HG03558 (cell line): Measurements from ENCODE around the gene CPT2.

ENCODE experiments used
- ATAC-seq: cut with Tn5 transposase; IDR thresholded peaks from one replicate; pipeline ENCODE4 v1.9.1; 2021; ENCODE audit warnings: moderate number of reproducible peaks; ENCODE audit not compliant: unreplicated experiment; ENCODE audit errors: extremely low read depth

CPT2 gene

DNA sequence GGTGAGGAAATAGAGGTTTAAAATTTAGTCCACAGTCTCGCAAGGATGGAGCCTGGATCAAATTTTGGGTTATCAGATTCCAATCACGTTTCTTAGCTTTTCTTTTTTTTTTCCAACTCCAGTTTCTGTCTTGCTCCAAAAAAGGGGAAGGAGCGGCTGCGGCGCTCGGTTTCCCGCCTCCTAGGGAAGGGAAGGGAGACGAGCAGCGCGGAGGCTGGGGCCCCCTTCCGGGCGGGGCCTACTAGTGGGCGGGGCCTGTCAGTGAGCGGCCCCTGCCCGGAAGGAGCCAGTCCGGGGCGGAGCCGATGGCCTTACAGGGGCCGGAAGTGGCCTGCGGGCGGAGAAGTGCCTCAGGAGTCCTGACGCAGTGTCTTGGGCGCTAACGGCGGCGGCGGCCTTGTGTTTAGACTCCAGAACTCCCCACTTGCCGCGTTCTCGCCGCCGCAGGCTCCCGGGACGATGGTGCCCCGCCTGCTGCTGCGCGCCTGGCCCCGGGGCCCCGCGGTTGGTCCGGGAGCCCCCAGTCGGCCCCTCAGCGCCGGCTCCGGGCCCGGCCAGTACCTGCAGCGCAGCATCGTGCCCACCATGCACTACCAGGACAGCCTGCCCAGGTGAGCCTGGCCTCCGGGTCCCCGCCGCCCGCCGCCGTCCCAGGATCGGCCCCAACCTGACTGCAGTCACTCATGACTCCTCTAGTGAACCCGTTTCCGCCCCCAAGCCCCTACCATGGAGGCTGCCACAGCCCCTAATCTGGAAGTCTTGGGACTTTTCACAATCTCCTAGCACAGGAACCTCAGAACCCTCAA, at the start of gene CPT2:
CPT2 (plus strand) TSS at position 340 of the 806 bp plus-strand sequence; CDS start at position 460, 120 bp downstream.
- peak; percentile 92 for ATAC-seq

DNA sequence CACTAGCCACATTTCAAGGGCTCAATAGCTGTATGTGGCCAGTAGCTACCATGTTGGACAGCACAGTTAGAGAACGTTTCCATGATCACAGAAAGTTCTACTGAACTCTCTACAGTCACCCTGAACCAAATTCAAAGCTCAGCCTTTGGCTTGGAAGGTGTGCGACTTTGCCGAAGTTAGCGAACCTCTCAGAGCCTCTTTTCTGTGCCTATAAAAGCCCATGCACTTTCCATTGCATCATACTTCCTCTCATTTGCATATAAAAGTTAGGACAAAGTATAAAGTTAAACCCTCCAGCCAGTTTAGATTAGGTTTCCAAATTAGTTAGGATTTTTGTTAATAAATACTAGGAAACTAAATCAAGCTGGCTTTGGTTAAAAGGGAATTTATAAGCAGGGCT, 49.5 kb upstream of the CPT2 start:
- ATAC-seq, result no peak

DNA sequence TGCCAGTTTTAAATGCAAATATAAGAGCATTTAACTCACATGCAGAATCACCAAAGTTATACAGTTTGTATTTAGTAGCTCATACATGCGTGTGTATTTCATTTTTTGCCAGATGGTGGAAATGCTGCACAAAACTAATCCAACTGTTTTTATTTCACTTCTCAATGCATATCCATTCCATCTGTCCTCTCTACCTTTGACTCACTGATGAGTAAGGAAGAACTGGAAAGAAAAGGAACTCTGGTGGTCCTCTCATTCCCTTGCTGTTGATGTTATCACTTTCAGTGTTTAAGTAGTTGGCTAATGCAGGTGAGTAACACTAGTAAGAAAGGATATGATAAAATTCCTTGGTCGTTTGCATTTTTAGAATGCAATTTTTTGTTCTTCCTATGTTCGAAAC, 48.5 kb upstream of the CPT2 start:
- no peak for ATAC-seq

- no peak for ATAC-seq
Measured at GRCh38 chr1:53153752-53154151, 42.9 kb upstream of the CPT2 start.

DNA sequence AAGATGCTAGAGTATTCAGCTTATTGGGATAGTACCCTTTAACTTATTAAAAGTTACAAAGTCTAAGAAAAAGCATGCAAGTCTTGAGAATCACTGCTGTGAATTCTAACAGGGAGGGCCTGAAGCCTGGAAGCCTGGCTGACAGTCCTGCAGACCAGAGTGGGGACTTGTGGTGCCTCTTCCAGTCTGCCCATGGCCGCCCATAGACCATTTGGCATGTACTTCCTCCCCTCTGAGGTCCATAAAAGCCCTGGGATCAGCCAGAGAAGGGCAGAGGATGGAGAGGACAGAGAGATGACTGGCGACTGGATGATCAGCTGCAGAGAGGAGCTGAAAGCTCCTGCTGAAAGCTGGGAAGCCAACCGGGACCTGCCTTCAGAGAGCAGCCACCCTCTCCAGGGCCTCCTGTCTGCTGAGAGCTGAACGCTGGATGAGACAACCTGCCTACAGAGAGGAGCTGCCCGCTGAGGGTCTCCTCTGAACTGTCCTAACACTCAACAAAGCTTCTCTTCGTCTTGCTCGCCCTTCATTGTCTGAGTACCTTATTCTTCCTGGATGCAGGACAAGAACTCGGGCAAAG, 41.7 kb upstream of the CPT2 start:
- ATAC-seq, result no peak

DNA sequence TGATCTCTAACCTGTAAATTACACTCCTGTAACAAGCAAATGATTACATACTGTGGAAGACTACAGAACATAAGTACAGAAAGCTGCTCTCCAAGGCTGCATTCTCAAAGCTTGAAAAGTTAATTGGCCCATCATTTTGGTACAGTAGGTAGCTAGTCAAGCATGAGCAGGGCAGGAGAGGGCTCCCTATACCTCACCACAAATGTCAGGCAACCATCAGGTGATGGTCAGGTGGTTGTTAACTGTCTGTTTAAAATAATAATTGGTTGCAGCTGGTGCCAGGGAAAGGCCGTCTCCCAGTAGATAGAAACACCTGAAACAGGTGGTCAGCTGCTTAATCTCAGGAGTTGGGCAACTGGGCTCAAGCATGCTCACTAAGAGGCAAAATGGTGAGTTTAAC, 41.1 kb upstream of the CPT2 start:
- no peak for ATAC-seq

- ATAC-seq, result no peak
Measured at GRCh38 chr1:53155945-53156344, 40.7 kb upstream of the CPT2 start.

DNA sequence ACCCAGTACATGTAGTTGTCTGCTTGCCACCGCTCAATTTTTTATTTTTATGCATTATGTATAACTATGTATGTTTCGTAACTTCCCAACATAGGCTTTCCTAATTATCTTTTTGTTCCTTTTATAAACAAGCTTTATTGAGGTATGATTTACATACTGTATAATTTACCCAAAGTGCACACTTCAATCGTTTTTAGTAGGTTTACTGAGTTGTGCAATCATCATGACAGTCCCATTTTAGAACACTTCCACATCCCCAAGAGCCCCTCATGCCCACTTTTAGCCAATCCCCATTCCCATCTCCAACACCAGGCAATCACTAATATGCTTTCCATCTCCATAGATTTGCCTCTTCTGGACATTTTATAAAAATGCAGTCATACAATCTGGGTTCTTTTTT, 39.8 kb upstream of the CPT2 start:
- ATAC-seq, result no peak

- ATAC-seq, result no peak
Measured at GRCh38 chr1:53158900-53159299, 37.7 kb upstream of the CPT2 start.

GRCh38 chr1:53160924-53161378, 35.7 kb upstream of the CPT2 start:
- ATAC-seq, result no peak

DNA sequence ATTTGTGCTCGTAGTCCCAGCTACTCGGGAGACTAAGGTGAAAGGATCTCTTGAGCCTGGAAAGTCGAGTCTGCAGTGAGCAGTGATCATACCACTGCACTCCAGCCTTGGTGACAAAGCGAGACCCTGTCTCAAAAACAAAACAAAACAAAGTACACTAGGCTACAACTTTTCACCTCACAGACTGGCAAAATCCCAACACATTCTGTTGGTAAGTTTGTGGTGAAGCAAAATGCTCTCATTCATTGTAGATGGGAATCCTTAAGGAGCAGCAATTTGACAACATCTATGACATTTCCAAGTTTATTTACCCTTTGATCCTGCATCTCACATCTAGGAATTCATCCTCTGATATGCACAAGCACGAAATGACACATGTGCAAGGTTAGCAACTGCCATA, 34.0 kb upstream of the CPT2 start:
- no peak for ATAC-seq

DNA sequence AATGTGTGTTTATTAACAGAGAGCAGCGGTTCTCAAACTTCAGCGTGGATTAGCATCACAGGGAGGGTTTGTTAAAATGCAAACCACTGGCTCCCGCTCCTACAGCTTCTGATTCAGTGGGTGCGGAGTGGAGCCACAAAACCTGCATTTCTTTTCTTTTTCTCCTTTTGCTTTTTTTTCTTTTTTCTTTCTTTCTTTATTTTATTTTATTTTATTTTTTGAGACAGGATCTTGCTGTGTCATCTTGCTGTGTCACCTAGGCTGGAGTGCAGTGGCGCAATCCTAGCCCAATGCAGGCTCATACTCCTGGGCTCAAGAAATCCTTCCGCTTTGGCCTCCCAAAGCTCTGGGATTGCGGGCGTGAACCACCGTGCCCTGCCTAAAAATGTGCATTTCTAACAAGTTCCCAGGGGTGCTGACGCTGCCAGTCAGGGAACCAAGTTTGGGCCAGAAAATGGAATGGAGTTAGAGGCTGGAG, 33.3 kb upstream of the CPT2 start:
- ATAC-seq, result no peak

DNA sequence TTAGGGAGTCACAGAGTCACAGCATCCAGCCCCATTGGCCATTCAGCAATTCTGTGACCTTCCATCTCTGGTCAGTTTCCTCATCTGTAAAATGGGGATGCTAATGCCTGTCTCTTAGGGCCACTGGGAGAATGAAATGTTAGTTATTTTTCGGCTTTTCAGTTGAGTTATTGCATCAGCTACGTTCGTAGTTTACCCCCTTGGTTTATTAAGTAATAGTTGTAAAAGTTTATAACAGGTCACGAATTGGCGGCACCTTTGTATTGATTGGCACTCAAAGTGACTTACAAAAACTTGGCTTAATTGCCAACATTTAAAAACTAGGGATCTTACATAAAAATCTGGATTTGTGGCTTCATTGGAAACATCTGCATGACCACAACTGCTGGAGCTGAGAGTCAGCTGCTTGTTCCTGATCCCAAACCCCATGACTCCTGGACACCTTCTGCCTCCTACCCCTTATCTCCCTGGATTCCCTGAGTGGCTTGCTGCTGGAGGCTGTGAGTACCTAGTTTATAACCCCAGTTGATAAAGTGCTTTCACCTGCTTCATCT, 31.1 kb upstream of the CPT2 start:
- no peak for ATAC-seq

GRCh38 chr1:53166366-53166765, 30.3 kb upstream of the CPT2 start:
- ATAC-seq, result no peak

GRCh38 chr1:53166912-53167311, 29.7 kb upstream of the CPT2 start:
- ATAC-seq, result no peak

DNA sequence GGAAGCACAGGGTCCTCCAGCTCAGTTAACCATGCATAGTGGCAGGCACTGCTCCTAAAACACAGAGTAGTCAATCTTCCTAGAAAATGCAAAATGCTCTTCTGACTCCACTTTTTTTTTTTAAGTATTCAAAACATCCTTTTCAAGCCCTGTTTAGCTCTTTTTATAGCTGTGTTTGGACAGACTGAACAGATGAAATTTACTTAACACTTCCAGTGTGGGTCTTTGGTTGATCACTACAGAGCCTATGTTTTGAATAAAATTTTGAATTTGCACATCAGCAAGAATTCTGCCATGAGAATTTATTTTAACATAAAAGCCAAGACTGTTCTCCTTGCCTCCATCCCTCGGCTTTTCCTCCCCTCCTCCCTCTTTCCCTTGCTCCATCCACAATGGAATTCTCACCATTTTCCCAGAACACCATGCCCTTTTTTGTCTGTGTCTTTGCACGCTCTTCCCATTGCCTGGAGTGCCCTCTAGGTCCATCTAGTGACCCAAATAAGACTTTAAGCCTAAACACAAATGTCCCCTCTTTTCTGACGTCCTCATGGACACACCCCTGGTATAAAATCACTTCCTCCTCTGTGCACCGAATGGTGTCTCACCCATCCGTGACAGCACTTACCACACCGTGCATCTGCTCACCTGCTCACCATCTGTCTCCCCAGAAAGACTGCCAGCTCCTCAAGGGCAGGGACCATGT, 24.0 kb upstream of the CPT2 start:
- ATAC-seq, result no peak

GRCh38 chr1:53174971-53175913, 21.4 kb upstream of the CPT2 start:
- ATAC-seq, result no peak

- no peak for ATAC-seq
Measured at GRCh38 chr1:53176452-53177208, 20.0 kb upstream of the CPT2 start.

DNA sequence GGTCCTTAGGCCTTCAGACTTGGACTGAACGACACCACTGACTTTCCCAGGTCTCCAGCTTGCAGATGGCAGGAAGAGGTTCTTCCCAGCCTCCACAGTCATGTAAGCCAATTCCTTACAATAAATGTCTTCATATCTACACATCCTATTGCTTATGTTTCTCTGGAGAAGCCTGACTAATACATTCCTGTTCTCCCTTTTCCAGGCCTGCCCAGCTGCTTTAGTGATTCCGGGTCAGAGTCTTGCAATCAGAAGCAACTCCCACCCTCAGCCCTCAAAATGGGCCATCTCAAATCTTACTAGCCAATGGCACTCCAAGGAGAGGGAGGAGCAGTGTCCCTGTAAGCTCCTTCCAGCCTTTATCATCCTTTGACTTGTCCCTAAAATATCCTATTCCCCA, 16.4 kb upstream of the CPT2 start:
- ATAC-seq, result no peak
